ENCODE measurements around the gene SLC35F6. TPM values are rescaled to one million over a fixed set of nuclear protein-coding genes. Genes with fewer than 3 reads are reported as not detected.

SLC35F6 gene
- total RNA-seq, 1 experiment from 2014 or later = 67.3 TPM

- Histone ChIP-seq H3K4me1 (ENCODE audit: control insufficient read depth, insufficient read depth, low read length) (peaks cover 38% of the 10 kb centered on the region), H3K36me3 (ENCODE audit: control insufficient read depth, insufficient read depth, low read length) (no peaks in the 10 kb centered on the region), H3K4me3 (ENCODE audit: low read depth in 2 of 2, low read length in 2 of 2) (no peak overlapping the region), H3K27me3 (ENCODE audit: control insufficient read depth, insufficient read depth, low read length) (no peaks in the 10 kb centered on the region), H3K9me3 (ENCODE audit: control insufficient read depth, insufficient read depth, low read depth, low read length) (no peaks in the 10 kb centered on the region), H3K27ac (ENCODE audit: low read length) (peak overlapping the region; percentile 97; the same call in 1 of the 2 replicates)
- TF ChIP-seq TCF7L2 (IDR thresholded peaks at IDR 0.05; ENCODE audit: low read depth, low read length) = no peak
- TF ChIP-seq POLR2AphosphoS5 (IDR thresholded peaks at IDR 0.05; ENCODE audit: low read depth, low read length) = no peak
- TF ChIP-seq, protein P1, sequence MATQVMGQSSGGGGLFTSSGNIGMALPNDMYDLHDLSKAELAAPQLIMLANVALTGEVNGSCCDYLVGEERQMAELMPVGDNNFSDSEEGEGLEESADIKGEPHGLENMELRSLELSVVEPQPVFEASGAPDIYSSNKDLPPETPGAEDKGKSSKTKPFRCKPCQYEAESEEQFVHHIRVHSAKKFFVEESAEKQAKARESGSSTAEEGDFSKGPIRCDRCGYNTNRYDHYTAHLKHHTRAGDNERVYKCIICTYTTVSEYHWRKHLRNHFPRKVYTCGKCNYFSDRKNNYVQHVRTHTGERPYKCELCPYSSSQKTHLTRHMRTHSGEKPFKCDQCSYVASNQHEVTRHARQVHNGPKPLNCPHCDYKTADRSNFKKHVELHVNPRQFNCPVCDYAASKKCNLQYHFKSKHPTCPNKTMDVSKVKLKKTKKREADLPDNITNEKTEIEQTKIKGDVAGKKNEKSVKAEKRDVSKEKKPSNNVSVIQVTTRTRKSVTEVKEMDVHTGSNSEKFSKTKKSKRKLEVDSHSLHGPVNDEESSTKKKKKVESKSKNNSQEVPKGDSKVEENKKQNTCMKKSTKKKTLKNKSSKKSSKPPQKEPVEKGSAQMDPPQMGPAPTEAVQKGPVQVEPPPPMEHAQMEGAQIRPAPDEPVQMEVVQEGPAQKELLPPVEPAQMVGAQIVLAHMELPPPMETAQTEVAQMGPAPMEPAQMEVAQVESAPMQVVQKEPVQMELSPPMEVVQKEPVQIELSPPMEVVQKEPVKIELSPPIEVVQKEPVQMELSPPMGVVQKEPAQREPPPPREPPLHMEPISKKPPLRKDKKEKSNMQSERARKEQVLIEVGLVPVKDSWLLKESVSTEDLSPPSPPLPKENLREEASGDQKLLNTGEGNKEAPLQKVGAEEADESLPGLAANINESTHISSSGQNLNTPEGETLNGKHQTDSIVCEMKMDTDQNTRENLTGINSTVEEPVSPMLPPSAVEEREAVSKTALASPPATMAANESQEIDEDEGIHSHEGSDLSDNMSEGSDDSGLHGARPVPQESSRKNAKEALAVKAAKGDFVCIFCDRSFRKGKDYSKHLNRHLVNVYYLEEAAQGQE (IDR thresholded peaks at IDR 0.05; ENCODE audit: insufficient read depth in 1 of 2, low read depth in 2 of 2, low read length in 1 of 2) = no peak
- TF ChIP-seq CTCF (IDR thresholded peaks at IDR 0.05) = no peak
- TF ChIP-seq SIN3A (IDR thresholded peaks at IDR 0.05; ENCODE audit: borderline replicate concordance, insufficient read depth, low read depth, low read length) = no peak
- intact Hi-C loops (cut with micrococcal nuclease; ENCODE audit: unreplicated experiment) = no loop called here
- in situ Hi-C loops (cut with HindIII; ENCODE audit: low pct_unique_long_range_greater_than_20kb, low sequenced_read_pairs) = no loop called here
- ChIA-PET POLR2A (no interaction called here), CTCF (no interaction called here)
- ATAC-seq = no peak
- DNase-seq (ENCODE audit: low read depth, low spot score) = no peak
- BruUV-seq (replicated peaks) = no TSS peak
These were observed 7.7 kb upstream of the SLC35F6 start for GRCh38 chr2:26756337-26756736.

- no peaks in the 10 kb centered on the region for H3K36me3 ChIP-seq (ENCODE audit: control insufficient read depth, insufficient read depth, low read length)
- CTCF ChIA-PET = interaction anchor here (0.6 kb wide), 1 partner anchor 41 kb away, joined by 3 read pairs; no protein-coding TSS in a partner anchor
- H3K4me3 ChIP-seq (ENCODE audit: low read depth in 2 of 2, low read length in 2 of 2) = 0 out of 4 replicates have a peak overlapping the region, but pooled peaks of 1 of the 2 experiments have one; percentile 0
- peak overlapping the region; percentile 97 for H3K27ac ChIP-seq (ENCODE audit: low read length)
- DNase-seq (ENCODE audit: low read depth, low spot score) = peak; percentile 96
- ATAC-seq = peak; percentile 93
- intact Hi-C loops (cut with micrococcal nuclease; ENCODE audit: unreplicated experiment) = no loop called here
- H3K27me3 ChIP-seq (ENCODE audit: control insufficient read depth, insufficient read depth, low read length) = no peaks in the 10 kb centered on the region
- TF ChIP-seq CTCF (IDR thresholded peaks at IDR 0.05) (no peak), POLR2AphosphoS5 (IDR thresholded peaks at IDR 0.05; ENCODE audit: low read depth, low read length) (peak; percentile 62; the same call in 1 of the 2 replicates), TCF7L2 (IDR thresholded peaks at IDR 0.05; ENCODE audit: low read depth, low read length) (peak; percentile 79; the same call in 1 of the 2 replicates)
- BruUV-seq (replicated peaks) = TSS peak; percentile 95
- in situ Hi-C loops (cut with HindIII; ENCODE audit: low pct_unique_long_range_greater_than_20kb, low sequenced_read_pairs) = no loop called here
- peaks cover 40% of the 10 kb centered on the region for H3K4me1 ChIP-seq (ENCODE audit: control insufficient read depth, insufficient read depth, low read length)
- POLR2A ChIA-PET = no interaction called here
- H3K9me3 ChIP-seq (ENCODE audit: control insufficient read depth, insufficient read depth, low read depth, low read length) = no peaks in the 10 kb centered on the region
These were observed 6.0 kb upstream of the SLC35F6 start for GRCh38 chr2:26757873-26758789.
